Trophoblast cell (in vitro differentiated cells and primary cell): ENCODE measurements around the gene EPHA4.

Experiments
- DNase-seq, 2 donors: peaks; one replicate each; pipeline ENCODE4 v3.0.0-alpha.2; 2016
- H2AFZ ChIP-seq: 2 replicates; pipeline ENCODE4 v1.6.1; 2013; ENCODE audit warnings: low read length, moderate library complexity, mild to moderate bottlenecking; ENCODE audit not compliant: insufficient read depth, poor library complexity
- H2AK5ac ChIP-seq: 2 replicates; pipeline ENCODE4 v1.6.1; 2013; ENCODE audit warnings: mild to moderate bottlenecking, low read length
- H2BK120ac ChIP-seq: 2 replicates; pipeline ENCODE4 v1.6.1; 2013; ENCODE audit warnings: low read length, mild to moderate bottlenecking, moderate library complexity; ENCODE audit not compliant: insufficient read depth, poor library complexity
- H2BK12ac ChIP-seq: 2 replicates; pipeline ENCODE4 v1.6.1; 2013; ENCODE audit warnings: mild to moderate bottlenecking, low read length, moderate library complexity
- H2BK5ac ChIP-seq: 2 replicates; pipeline ENCODE4 v1.6.1; 2013; ENCODE audit warnings: low read length, low read depth, moderate library complexity, mild to moderate bottlenecking; ENCODE audit not compliant: poor library complexity
- H3K14ac ChIP-seq: 2 replicates; pipeline ENCODE4 v1.6.1; 2013; ENCODE audit warnings: mild to moderate bottlenecking, low read length
- H3K18ac ChIP-seq: 2 replicates; pipeline ENCODE4 v1.6.1; 2013; ENCODE audit warnings: mild to moderate bottlenecking, low read length
- H3K23ac ChIP-seq: 2 replicates; pipeline ENCODE4 v1.6.1; 2013; ENCODE audit warnings: low read length
- H3K27ac ChIP-seq: 2 replicates; pipeline ENCODE4 v1.5.1; 2013; ENCODE audit warnings: low read depth, mild to moderate bottlenecking, inconsistent platforms, low read length, moderate library complexity
- H3K27me3 ChIP-seq: 2 replicates; pipeline ENCODE4 v1.6.1; 2013; ENCODE audit warnings: inconsistent platforms, mild to moderate bottlenecking, low read length, moderate library complexity; ENCODE audit not compliant: insufficient read depth
- H3K36me3 ChIP-seq, 2 experiments: 1 replicate in 1 of 2; 2 replicates in 1 of 2; pipeline ENCODE4 v1.6.1; 2013; ENCODE audit warnings: low read length in 2 of 2, mild to moderate bottlenecking in 2 of 2, moderate library complexity in 1 of 2; ENCODE audit not compliant: insufficient read depth in 2 of 2, control insufficient read depth in 1 of 2
- H3K4ac ChIP-seq: 2 replicates; pipeline ENCODE4 v1.6.1; 2013; ENCODE audit warnings: low read depth, mild to moderate bottlenecking, low read length, moderate library complexity
- H3K4me1 ChIP-seq, 2 experiments: 1 replicate in 1 of 2; 2 replicates in 1 of 2; pipeline ENCODE4 v1.6.1; 2013; ENCODE audit warnings: low read length in 2 of 2, mild to moderate bottlenecking in 2 of 2, moderate library complexity in 1 of 2; ENCODE audit not compliant: insufficient read depth in 2 of 2, control insufficient read depth in 1 of 2
- H3K4me2 ChIP-seq: 2 replicates; pipeline ENCODE4 v1.6.1; 2013; ENCODE audit warnings: inconsistent platforms, mild to moderate bottlenecking, low read length, moderate library complexity
- H3K4me3 ChIP-seq: 2 replicates; pipeline ENCODE4 v1.5.1; 2013; ENCODE audit warnings: mild to moderate bottlenecking, low read depth, low read length, inconsistent platforms
- H3K79me1 ChIP-seq: one replicate; pipeline ENCODE4 v1.6.1; 2013; ENCODE audit warnings: low read length
- H3K79me2 ChIP-seq: 2 replicates; pipeline ENCODE4 v1.6.1; 2013; ENCODE audit warnings: low read length, mild to moderate bottlenecking; ENCODE audit not compliant: control insufficient read depth, insufficient read depth, poor library complexity
- H3K9ac ChIP-seq: 2 replicates; pipeline ENCODE4 v1.6.1; 2013; ENCODE audit warnings: mild to moderate bottlenecking, low read length
- H3K9me3 ChIP-seq: 2 replicates; pipeline ENCODE4 v1.6.1; 2013; ENCODE audit warnings: low read depth, mild to moderate bottlenecking, control low read depth, inconsistent platforms, low read length; ENCODE audit not compliant: insufficient read depth
- H4K12ac ChIP-seq: 2 replicates; pipeline ENCODE4 v1.6.1; 2013; ENCODE audit warnings: low read depth, mild to moderate bottlenecking, low read length, moderate library complexity
- H4K8ac ChIP-seq: 2 replicates; pipeline ENCODE4 v1.6.1; 2013; ENCODE audit warnings: low read depth, mild to moderate bottlenecking, low read length, moderate library complexity
- H4K91ac ChIP-seq: one replicate; pipeline ENCODE4 v1.6.1; 2013; ENCODE audit warnings: low read depth, mild to moderate bottlenecking, low read length, moderate library complexity
- WGBS: extraction: QIAGEN DNeasy Blood & Tissue Kit; methylation state at CpG from one replicate; pipeline ENCODE4 v1.1.7; 2013; ENCODE audit warnings: missing lambda C conversion rate; ENCODE audit not compliant: insufficient read length, insufficient coverage; ENCODE audit errors: extremely low coverage; 5-methylcytosine and 5-hydroxymethylcytosine counted together

The EPHA4 gene

DNA sequence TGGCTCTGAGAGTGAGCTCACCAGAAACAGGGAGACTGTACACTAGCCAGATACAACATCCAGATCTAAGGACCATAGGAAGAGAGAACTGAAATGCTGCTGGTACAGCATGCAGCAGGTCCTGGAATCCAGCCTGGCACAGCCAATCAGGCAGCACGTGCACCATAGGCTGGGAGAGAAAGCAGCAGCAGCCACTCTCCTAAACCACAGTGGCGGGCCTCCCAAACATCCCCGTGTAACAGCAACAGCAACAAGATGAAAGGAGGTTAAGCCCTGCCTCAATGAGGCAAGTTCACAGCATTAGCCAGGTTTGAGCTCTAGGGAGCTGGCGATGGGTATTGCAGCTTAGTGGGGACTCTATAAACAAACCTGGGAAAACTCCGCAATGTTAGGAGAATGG lies 192.0 kb downstream of the EPHA4 start:
- no peak overlapping the region for H4K12ac ChIP-seq
- no peak overlapping the region for H3K14ac ChIP-seq
- no peak overlapping the region for H3K27ac ChIP-seq
- H2BK12ac ChIP-seq = no peak overlapping the region
- H2AK5ac ChIP-seq = no peak overlapping the region
- no peak overlapping the region for H3K4me2 ChIP-seq
- H3K9me3 ChIP-seq = no peaks in the 10 kb centered on the region
- no peaks in the 10 kb centered on the region for H3K79me1 ChIP-seq
- H2BK120ac ChIP-seq = no peak overlapping the region
- no peaks in the 10 kb centered on the region for H3K36me3 ChIP-seq
- no peak overlapping the region for H3K9ac ChIP-seq
- H2AFZ ChIP-seq = no peak overlapping the region
- H3K18ac ChIP-seq = no peak overlapping the region
- no CpG with 5 or more reads among the region's 5 CpGs for WGBS
- H3K4me3 ChIP-seq = peak overlapping the region; percentile 30
- H3K23ac ChIP-seq = no peak overlapping the region
- H2BK5ac ChIP-seq = no peak overlapping the region
- no peaks in the 10 kb centered on the region for H3K27me3 ChIP-seq
- H3K4ac ChIP-seq = no peak overlapping the region
- H3K79me2 ChIP-seq = no peaks in the 10 kb centered on the region
- no peaks in the 10 kb centered on the region for H3K4me1 ChIP-seq
- H4K8ac ChIP-seq = no peak overlapping the region
- DNase-seq = no peak
- H4K91ac ChIP-seq = no peak overlapping the region

GRCh38 chr2:221377597-221377996 lies 194.5 kb downstream of the EPHA4 start:
- H3K27ac ChIP-seq = no peak overlapping the region
- H3K9ac ChIP-seq = no peak overlapping the region
- no peak overlapping the region for H3K23ac ChIP-seq
- no peak overlapping the region for H4K8ac ChIP-seq
- no peak overlapping the region for H3K4me3 ChIP-seq
- no peak overlapping the region for H3K4me2 ChIP-seq
- no peak overlapping the region for H3K4ac ChIP-seq
- no peak for DNase-seq
- no peaks in the 10 kb centered on the region for H3K27me3 ChIP-seq
- H4K91ac ChIP-seq = no peak overlapping the region
- 100% methylated on average over 1 of the region's 2 CpGs for WGBS
- no peaks in the 10 kb centered on the region for H3K9me3 ChIP-seq
- H3K14ac ChIP-seq = no peak overlapping the region
- no peak overlapping the region for H2BK12ac ChIP-seq
- no peak overlapping the region for H2BK120ac ChIP-seq
- no peak overlapping the region for H3K18ac ChIP-seq
- no peak overlapping the region for H2AK5ac ChIP-seq
- no peaks in the 10 kb centered on the region for H3K4me1 ChIP-seq
- no peaks in the 10 kb centered on the region for H3K79me1 ChIP-seq
- H2BK5ac ChIP-seq = no peak overlapping the region
- no peaks in the 10 kb centered on the region for H3K79me2 ChIP-seq
- H3K36me3 ChIP-seq = no peaks in the 10 kb centered on the region
- H2AFZ ChIP-seq = no peak overlapping the region
- no peak overlapping the region for H4K12ac ChIP-seq

- no peak overlapping the region for H3K4me2 ChIP-seq
These were observed 195.0 kb downstream of the EPHA4 start for GRCh38 chr2:221377066-221377465.

DNA sequence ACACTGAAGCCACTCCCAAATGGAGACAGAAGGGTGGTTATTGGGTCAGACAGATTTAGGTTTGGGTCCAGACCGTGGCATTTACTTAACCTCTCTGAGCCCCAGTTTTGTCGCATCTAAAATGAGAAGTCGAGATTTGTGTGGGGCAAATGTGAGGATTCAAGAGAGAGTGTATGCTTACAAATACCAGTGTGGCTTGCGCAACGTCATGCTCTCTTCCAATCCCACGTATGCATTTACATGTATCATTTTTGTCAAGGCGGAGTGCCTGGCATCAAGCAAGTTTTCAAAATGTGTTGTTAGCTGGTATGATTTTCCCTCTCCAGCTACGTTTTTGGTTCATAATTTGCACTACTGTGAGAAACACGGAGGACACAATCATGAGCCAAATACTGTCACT lies 197.9 kb downstream of the EPHA4 start:
- H4K12ac ChIP-seq = no peak overlapping the region
- H2BK5ac ChIP-seq = no peak overlapping the region
- no peaks in the 10 kb centered on the region for H3K27me3 ChIP-seq
- no peak overlapping the region for H2AFZ ChIP-seq
- no peak overlapping the region for H3K9ac ChIP-seq
- H3K18ac ChIP-seq = no peak overlapping the region
- H3K36me3 ChIP-seq = no peaks in the 10 kb centered on the region
- no peak overlapping the region for H3K23ac ChIP-seq
- H3K4me3 ChIP-seq = no peak overlapping the region
- no peak overlapping the region for H3K4ac ChIP-seq
- DNase-seq = no peak
- H2AK5ac ChIP-seq = no peak overlapping the region
- H3K79me2 ChIP-seq = no peaks in the 10 kb centered on the region
- H4K91ac ChIP-seq = no peak overlapping the region
- no peak overlapping the region for H3K14ac ChIP-seq
- no peak overlapping the region for H4K8ac ChIP-seq
- no CpG with 5 or more reads among the region's 9 CpGs for WGBS
- H2BK120ac ChIP-seq = no peak overlapping the region
- no peak overlapping the region for H3K4me2 ChIP-seq
- H3K27ac ChIP-seq = no peak overlapping the region
- no peaks in the 10 kb centered on the region for H3K4me1 ChIP-seq
- H2BK12ac ChIP-seq = no peak overlapping the region
- H3K9me3 ChIP-seq = no peaks in the 10 kb centered on the region
- H3K79me1 ChIP-seq = no peaks in the 10 kb centered on the region

More at GRCh38 chr2:221377066-221377465, 195.0 kb downstream of the EPHA4 start:
- no peak overlapping the region for H3K4ac ChIP-seq
- no peaks in the 10 kb centered on the region for H3K9me3 ChIP-seq
- no peaks in the 10 kb centered on the region for H3K79me1 ChIP-seq
- no peak overlapping the region for H3K23ac ChIP-seq
- DNase-seq = no peak
- no peak overlapping the region for H3K27ac ChIP-seq
- no peaks in the 10 kb centered on the region for H3K27me3 ChIP-seq
- no CpG with 5 or more reads among the region's 2 CpGs for WGBS
- no peak overlapping the region for H2AK5ac ChIP-seq
- no peak overlapping the region for H2BK12ac ChIP-seq
- H3K36me3 ChIP-seq = no peaks in the 10 kb centered on the region
- no peak overlapping the region for H3K14ac ChIP-seq
- H4K8ac ChIP-seq = no peak overlapping the region
- no peak overlapping the region for H3K18ac ChIP-seq
- H4K12ac ChIP-seq = no peak overlapping the region
- H3K79me2 ChIP-seq = no peaks in the 10 kb centered on the region
- H2BK5ac ChIP-seq = no peak overlapping the region
- no peak overlapping the region for H2BK120ac ChIP-seq
- H3K4me1 ChIP-seq = no peaks in the 10 kb centered on the region
- no peak overlapping the region for H4K91ac ChIP-seq
- H3K9ac ChIP-seq = no peak overlapping the region
- H2AFZ ChIP-seq = no peak overlapping the region
- no peak overlapping the region for H3K4me3 ChIP-seq
